ENCODE results near the gene LIMCH1.

- TF ChIP-seq TAF1 (IDR thresholded peaks at IDR 0.05; ENCODE audit: low read depth, low read length) (no peak), POLR2A (IDR thresholded peaks at IDR 0.05; ENCODE audit: low read depth, low read length) (no peak), POLR2AphosphoS5 (IDR thresholded peaks at IDR 0.05; ENCODE audit: low read depth, low read length) (no peak), SPI1 (IDR thresholded peaks at IDR 0.05; ENCODE audit: low read depth, low read length) (no peak), PAX5 (IDR thresholded peaks at IDR 0.05; ENCODE audit: insufficient read depth, low read length, severe bottlenecking) (no peak)
Measured at GRCh38 chr4:41505161-41505661, 32.7 kb upstream of the LIMCH1 start.

Data from GM12891 (cell line).